Measurements from ENCODE around the gene PPP1R12B.
"Not testable (repeated sequence)": the region's sequence is repeated elsewhere in the genome, so short reads cannot be mapped to it uniquely, and the experiment has no call there.

The PPP1R12B gene

DNA sequence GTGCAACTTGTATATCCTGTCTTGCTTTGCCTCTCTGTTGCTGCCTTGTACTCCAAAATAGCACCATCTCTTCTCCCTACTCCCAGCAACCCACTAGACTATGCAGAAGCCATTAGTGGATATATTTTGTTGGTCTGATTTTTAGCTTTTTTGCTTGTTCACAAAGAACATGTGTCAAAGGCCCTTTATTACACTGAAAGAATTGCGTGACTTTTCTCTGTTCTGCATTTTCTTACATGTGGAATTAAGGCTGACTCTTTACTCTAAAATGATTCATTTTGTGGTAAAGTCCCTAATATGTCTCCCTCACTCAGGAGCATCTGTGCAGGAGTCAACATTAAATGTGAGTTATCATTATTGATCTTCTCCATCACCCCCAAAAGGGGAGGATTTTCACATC, 182.2 kb downstream of the PPP1R12B start:
- not testable (repeated sequence) for DNase-seq (ENCODE audit: low read depth in 2 of 2)

GRCh38 chr1:202531472-202531811, 182.9 kb downstream of the PPP1R12B start:
- DNase-seq (ENCODE audit: low read depth in 2 of 2), result no peak

DNA sequence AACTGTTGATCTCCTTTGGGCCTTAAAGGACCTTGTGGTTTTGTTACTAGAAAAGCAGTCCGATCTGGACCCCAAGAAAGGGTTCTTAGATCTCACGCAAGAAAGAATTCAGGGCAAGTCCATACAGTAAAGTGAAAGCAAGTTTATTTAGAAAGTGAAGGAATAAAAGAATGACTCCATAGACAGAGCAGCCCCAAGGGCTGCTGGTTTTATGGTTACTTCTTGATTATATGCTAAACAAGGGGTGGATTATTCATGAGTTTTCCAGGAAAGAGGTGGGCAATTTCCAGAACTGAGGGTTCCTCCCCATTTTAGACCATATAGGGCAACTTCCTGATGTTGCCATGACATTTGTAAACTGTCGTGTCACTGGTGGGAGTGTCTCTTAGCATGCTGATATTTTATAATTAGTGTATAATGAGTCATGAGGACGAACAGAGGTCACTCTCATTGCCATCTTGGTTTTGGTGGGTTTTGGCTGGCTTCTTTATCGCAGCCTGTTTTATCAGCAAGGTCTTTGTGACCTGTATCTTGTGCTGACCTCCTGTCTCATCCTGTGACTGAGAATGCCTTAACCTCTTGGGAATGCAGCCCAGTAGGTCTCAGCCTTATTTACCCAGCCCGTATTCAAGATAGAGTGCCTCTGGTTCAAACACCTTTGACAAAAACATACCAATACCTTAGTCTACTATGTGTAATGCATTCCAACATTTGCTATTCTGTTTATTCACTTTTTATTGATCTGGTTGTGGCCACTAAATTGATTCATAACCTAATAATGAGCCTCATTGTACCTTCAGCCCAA, 183.5 kb downstream of the PPP1R12B start:
- DNase-seq (ENCODE audit: low read depth in 2 of 2), result not testable (repeated sequence)

- not testable (repeated sequence) for DNase-seq (ENCODE audit: low read depth in 2 of 2)
Measured at GRCh38 chr1:202539166-202539574, 190.7 kb downstream of the PPP1R12B start.

DNA sequence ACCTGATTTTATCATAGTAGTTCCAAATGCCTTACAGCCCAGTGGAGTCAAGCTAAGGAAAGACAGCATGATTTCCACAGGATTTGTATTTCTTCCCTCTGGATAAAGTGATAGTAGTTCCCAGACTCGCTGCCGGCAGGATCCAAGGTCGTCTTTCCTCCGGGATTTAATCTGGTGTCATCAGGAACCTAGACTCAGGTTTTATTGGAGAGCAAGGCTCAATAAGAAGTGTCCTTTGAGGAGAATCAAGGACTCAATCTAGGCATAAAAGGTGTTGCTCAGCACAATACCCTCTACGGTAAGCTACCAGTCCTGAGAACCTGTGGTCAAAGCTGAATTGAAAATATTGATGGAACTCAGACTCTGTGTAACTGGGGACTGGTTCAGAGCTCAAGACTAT, 191.1 kb downstream of the PPP1R12B start:
- DNase-seq (ENCODE audit: low read depth in 2 of 2), result not testable (repeated sequence)

GRCh38 chr1:202540014-202540413, 191.5 kb downstream of the PPP1R12B start:
- no peak for DNase-seq (ENCODE audit: low read depth in 2 of 2)

- DNase-seq (ENCODE audit: low read depth in 2 of 2), result no peak
Measured at GRCh38 chr1:202540448-202540847, 191.9 kb downstream of the PPP1R12B start.

GRCh38 chr1:202540858-202541257, 192.4 kb downstream of the PPP1R12B start:
- DNase-seq (ENCODE audit: low read depth in 2 of 2), result not testable (repeated sequence)

GRCh38 chr1:202542415-202542814, 193.9 kb downstream of the PPP1R12B start:
- not testable (repeated sequence) for DNase-seq (ENCODE audit: low read depth in 2 of 2)

- not testable (repeated sequence) for DNase-seq (ENCODE audit: low read depth in 2 of 2)
Measured at GRCh38 chr1:202543537-202543936, 195.0 kb downstream of the PPP1R12B start.

GRCh38 chr1:202544766-202545449, 196.4 kb downstream of the PPP1R12B start:
- not testable (repeated sequence) for DNase-seq (ENCODE audit: low read depth in 2 of 2)

DNA sequence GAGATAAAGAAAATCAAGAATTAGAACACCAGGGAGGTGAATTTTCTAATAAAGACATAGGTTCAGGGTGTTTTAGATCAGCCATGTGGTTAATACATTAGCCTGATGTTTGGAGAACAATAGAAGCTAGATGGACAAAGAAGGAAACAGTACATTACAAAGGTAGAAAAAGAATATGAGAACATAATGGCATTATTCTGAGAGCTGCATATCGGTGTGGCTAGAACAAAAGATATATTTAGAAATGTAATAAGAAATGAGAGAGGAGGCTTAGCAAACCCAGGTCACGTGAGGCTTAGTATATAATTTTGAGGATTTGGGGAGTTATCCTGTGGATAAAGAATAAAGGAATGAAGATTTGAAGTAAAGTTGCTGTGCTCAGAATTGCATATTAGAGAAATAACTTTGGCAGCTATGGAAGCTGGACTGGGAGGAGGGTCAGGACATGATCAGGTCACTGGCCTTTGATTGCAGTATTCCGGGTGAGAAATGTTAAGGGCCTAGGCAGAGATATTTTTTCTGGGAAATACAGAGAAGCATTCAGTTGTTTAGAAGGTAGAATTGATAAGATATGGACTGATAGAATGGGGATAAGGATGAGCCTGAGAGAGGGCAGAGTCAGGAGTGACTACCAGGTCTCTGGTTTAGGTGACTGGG, 197.3 kb downstream of the PPP1R12B start:
- DNase-seq (ENCODE audit: low read depth in 2 of 2), result not testable (repeated sequence)

DNA sequence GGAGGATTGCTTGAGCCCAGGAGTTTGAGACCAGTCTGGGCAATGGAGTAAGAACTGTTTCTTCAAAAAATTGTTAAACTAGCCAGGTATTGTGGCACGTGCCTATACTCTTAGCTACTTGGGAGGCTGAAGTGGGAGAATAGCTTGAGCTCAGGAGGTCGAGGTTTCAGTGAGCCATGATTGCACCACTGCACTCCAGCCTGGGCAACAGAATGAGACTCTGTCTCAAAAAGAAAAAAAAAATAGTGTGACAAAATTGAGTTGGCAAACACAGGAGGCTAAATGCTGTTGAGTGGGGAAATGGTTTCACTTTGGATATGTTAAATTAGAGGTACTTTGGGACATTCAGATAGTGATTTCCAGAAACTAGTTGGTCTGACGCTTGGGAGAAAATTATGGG, 197.9 kb downstream of the PPP1R12B start:
- DNase-seq (ENCODE audit: low read depth in 2 of 2), result not testable (repeated sequence)

GRCh38 chr1:202546796-202547195, 198.3 kb downstream of the PPP1R12B start:
- DNase-seq (ENCODE audit: low read depth in 2 of 2), result not testable (repeated sequence)

- DNase-seq (ENCODE audit: low read depth in 2 of 2), result no peak
Measured at GRCh38 chr1:202547215-202547614, 198.7 kb downstream of the PPP1R12B start.

DNA sequence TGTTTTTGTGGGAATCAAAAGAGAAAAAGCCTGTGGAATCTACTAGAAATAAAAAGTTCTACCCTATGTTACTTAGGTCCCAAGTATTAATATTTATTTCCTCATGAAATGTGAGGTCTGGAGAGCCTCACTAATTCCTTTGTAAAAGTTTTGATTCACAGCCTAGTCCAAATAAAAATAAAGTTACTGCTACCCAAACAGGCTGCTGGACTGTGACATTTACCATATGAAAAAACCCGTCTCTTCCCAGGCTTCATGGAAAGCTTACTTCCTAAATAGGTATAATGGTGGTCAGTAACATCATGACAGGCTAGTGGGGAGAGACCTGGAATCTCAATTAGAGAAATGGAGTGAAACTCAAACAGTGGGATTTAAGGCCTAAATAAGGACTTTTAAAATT, 201.6 kb downstream of the PPP1R12B start:
- DNase-seq (ENCODE audit: low read depth in 2 of 2), result not testable (repeated sequence)

GRCh38 chr1:202551683-202552082, 203.2 kb downstream of the PPP1R12B start:
- DNase-seq (ENCODE audit: low read depth in 2 of 2), result no peak

- DNase-seq (ENCODE audit: low read depth in 2 of 2), result not testable (repeated sequence)
Measured at GRCh38 chr1:202552615-202553014, 204.1 kb downstream of the PPP1R12B start.

- DNase-seq (ENCODE audit: low read depth in 2 of 2), result not testable (repeated sequence)
Measured at GRCh38 chr1:202553078-202553477, 204.6 kb downstream of the PPP1R12B start.

- no peak for DNase-seq (ENCODE audit: low read depth in 2 of 2)
Measured at GRCh38 chr1:202553560-202554038, 205.1 kb downstream of the PPP1R12B start.

DNA sequence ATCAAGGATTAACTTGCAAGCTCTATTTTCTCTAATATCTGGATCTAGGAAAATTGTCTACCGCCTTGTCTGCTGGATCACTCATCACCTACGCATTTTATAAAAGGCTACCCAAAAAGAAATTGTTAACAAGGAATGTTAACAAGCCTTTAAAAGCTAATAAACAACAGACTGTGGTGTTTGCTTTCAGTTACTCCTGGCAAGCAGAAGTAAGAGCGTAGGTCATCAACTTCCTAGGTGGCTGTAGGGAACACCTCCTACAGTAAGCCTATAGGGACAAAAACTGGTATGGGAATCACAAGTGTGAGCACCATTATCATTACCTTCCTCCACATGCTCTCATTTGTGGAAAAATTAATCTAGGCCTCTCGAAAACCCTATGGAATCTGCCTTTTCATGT, 206.1 kb downstream of the PPP1R12B start:
- DNase-seq (ENCODE audit: low read depth in 2 of 2), result not testable (repeated sequence)

- not testable (repeated sequence) for DNase-seq (ENCODE audit: low read depth in 2 of 2)
Measured at GRCh38 chr1:202556037-202556436, 207.5 kb downstream of the PPP1R12B start.

Data from stimulated activated CD8-positive, alpha-beta memory T cell treated with anti-CD3 and anti-CD28 coated beads, Interleukin-2, amount 100 ng/mL, for 1 hour (primary cell).